Measurements from ENCODE around the gene NT5C2.

The NT5C2 gene

GRCh38 chr10:103202319-103202718, 9.2 kb upstream of the NT5C2 start:
- no peak for TF ChIP-seq CTCF (IDR thresholded peaks at IDR 0.05)

GRCh38 chr10:103199488-103199887, 6.4 kb upstream of the NT5C2 start:
- TF ChIP-seq CTCF (IDR thresholded peaks at IDR 0.05), result no peak

GRCh38 chr10:103198648-103199047, 5.6 kb upstream of the NT5C2 start:
- TF ChIP-seq CTCF (IDR thresholded peaks at IDR 0.05), result no peak

- no peak for TF ChIP-seq CTCF (IDR thresholded peaks at IDR 0.05)
Observed at GRCh38 chr10:103197903-103198302, 4.8 kb upstream of the NT5C2 start.

- no peak for TF ChIP-seq CTCF (IDR thresholded peaks at IDR 0.05)
Observed at GRCh38 chr10:103197174-103197573, 4.1 kb upstream of the NT5C2 start.

- no peak for TF ChIP-seq CTCF (IDR thresholded peaks at IDR 0.05)
Observed at GRCh38 chr10:103196516-103196915, 3.4 kb upstream of the NT5C2 start.

GRCh38 chr10:103193820-103194529, 903 bp upstream of the NT5C2 start:
- TF ChIP-seq CTCF (IDR thresholded peaks at IDR 0.05), result no peak

All from LNCAP (cell line).